ENCODE measurements around the gene METRN. TPM values are rescaled to one million over a fixed set of nuclear protein-coding genes. Genes with fewer than 3 reads are reported as not detected.

Gene METRN
- total and polyA plus RNA-seq, 2 donors (not counting 1 experiment from before 2014, with no cell fraction given) = 6.9 to 10.4 TPM

- no peak for DNase-seq
- Histone ChIP-seq H3K9ac (ENCODE audit: low read length) (no peak overlapping the region), H3K4me1 (ENCODE audit: control insufficient read depth in 2 of 2, insufficient read depth in 2 of 2, low read length in 2 of 2) (peaks cover 11 to 21% of the 10 kb centered on the region in 2 donors), H2AFZ (ENCODE audit: insufficient read depth, low read depth, low read length, poor library complexity, severe bottlenecking) (no peak overlapping the region), H4K20me1 (ENCODE audit: control insufficient read depth, insufficient read depth, low read length, poor library complexity, severe bottlenecking) (peaks cover 4% of the 10 kb centered on the region), H3K79me2 (ENCODE audit: control insufficient read depth, insufficient read depth, low read length) (peaks cover 2% of the 10 kb centered on the region), H3K9me3 (ENCODE audit: control extremely low read depth in 1 of 3, control insufficient read depth in 2 of 3, insufficient read depth in 1 of 3, low read length in 2 of 3) (no peaks in the 10 kb centered on the region), H3K4me2 (replicated peaks; ENCODE audit: low read depth, low read length, poor library complexity, severe bottlenecking) (no peak overlapping the region), H3K27ac (ENCODE audit: low read length in 2 of 2) (no peak overlapping the region), H3K4me3 (ENCODE audit: control extremely low read depth in 1 of 5, extremely low read depth in 1 of 5, insufficient read depth in 1 of 5, low read depth in 2 of 5, low read length in 4 of 5) (no peak overlapping the region), H3K27me3 (replicated peaks in 1 of 4; ENCODE audit: control extremely low read depth in 1 of 4, control insufficient read depth in 3 of 4, insufficient read depth in 4 of 4, low read length in 3 of 4) (no peaks in the 10 kb centered on the region), H3K36me3 (replicated peaks in 1 of 2; ENCODE audit: control extremely low read depth in 1 of 2, control insufficient read depth in 1 of 2, extremely low read depth in 1 of 2, insufficient read depth in 2 of 2, low read length in 1 of 2) (peaks cover 0 to 52% of the 10 kb centered on the region in 2 experiments)
- ATAC-seq (ENCODE audit: low read depth) = no peak
- no peak overlapping the region for H3K4me3 Mint-ChIP-seq
- TF ChIP-seq, protein P1, sequence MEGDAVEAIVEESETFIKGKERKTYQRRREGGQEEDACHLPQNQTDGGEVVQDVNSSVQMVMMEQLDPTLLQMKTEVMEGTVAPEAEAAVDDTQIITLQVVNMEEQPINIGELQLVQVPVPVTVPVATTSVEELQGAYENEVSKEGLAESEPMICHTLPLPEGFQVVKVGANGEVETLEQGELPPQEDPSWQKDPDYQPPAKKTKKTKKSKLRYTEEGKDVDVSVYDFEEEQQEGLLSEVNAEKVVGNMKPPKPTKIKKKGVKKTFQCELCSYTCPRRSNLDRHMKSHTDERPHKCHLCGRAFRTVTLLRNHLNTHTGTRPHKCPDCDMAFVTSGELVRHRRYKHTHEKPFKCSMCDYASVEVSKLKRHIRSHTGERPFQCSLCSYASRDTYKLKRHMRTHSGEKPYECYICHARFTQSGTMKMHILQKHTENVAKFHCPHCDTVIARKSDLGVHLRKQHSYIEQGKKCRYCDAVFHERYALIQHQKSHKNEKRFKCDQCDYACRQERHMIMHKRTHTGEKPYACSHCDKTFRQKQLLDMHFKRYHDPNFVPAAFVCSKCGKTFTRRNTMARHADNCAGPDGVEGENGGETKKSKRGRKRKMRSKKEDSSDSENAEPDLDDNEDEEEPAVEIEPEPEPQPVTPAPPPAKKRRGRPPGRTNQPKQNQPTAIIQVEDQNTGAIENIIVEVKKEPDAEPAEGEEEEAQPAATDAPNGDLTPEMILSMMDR (IDR thresholded peaks at IDR 0.05) = no peak
- no peak for TF ChIP-seq EZH2 (IDR thresholded peaks at IDR 0.05; ENCODE audit: borderline replicate concordance, insufficient read depth, low read depth, low read length, poor library complexity, severe bottlenecking)
- H3K4me1 Mint-ChIP-seq = peaks cover 12% of the 10 kb centered on the region
- no peak overlapping the region for H3K27ac Mint-ChIP-seq
- CTCF ChIA-PET = no interaction called here
- POLR2A ChIA-PET = interaction anchor here (1.7 kb wide), 1 partner anchor 13 kb away, joined by 5 read pairs; the partner anchor contains the start of gene ANTKMT
- no peaks in the 10 kb centered on the region for H3K9me3 Mint-ChIP-seq (ENCODE audit: insufficient read depth)
- H3K27me3 Mint-ChIP-seq = no peaks in the 10 kb centered on the region
- intact Hi-C loops (cut with micrococcal nuclease) = no loop called here
- WGBS (ENCODE audit: insufficient coverage) = 94% methylated on average over 49 of the region's 49 CpGs
These were observed 19.5 kb downstream of the METRN start for GRCh38 chr16:734208-734980.
